GM04503 (cell line): ENCODE results near the gene AFF2.

Experiments used
- DNase-seq: peaks from one replicate; pipeline ENCODE4 v3.0.0-alpha.2; 2012; ENCODE audit warnings: low read depth

AFF2 gene

GRCh38 chrX:148741441-148741840 lies 241.0 kb downstream of the AFF2 start:
- no peak for DNase-seq

GRCh38 chrX:148755111-148755510 lies 254.7 kb downstream of the AFF2 start:
- DNase-seq = no peak

- no peak for DNase-seq
Measured at GRCh38 chrX:148763896-148764295, 263.5 kb downstream of the AFF2 start.

- no peak for DNase-seq
Measured at GRCh38 chrX:148768296-148768695, 267.9 kb downstream of the AFF2 start.

- DNase-seq = no peak
Measured at GRCh38 chrX:148771440-148771839, 271.0 kb downstream of the AFF2 start.

- no peak for DNase-seq
Measured at GRCh38 chrX:148774276-148774675, 273.9 kb downstream of the AFF2 start.

GRCh38 chrX:148784137-148784536 lies 283.7 kb downstream of the AFF2 start:
- no peak for DNase-seq

- DNase-seq = no peak
Measured at GRCh38 chrX:148784856-148785255, 284.4 kb downstream of the AFF2 start.

GRCh38 chrX:148785256-148785655 lies 284.8 kb downstream of the AFF2 start:
- DNase-seq = no peak

GRCh38 chrX:148788449-148788848 lies 288.0 kb downstream of the AFF2 start:
- no peak for DNase-seq

- no peak for DNase-seq
Measured at GRCh38 chrX:148794350-148794749, 293.9 kb downstream of the AFF2 start.

GRCh38 chrX:148804579-148805355 lies 304.4 kb downstream of the AFF2 start:
- no peak for DNase-seq

GRCh38 chrX:148806145-148806870 lies 305.9 kb downstream of the AFF2 start:
- DNase-seq = no peak

- no peak for DNase-seq
Measured at GRCh38 chrX:148808833-148809232, 308.4 kb downstream of the AFF2 start.

GRCh38 chrX:148811236-148811635 lies 310.8 kb downstream of the AFF2 start:
- DNase-seq = no peak

- DNase-seq = no peak
Measured at GRCh38 chrX:148813422-148813821, 313.0 kb downstream of the AFF2 start.

GRCh38 chrX:148813967-148814366 lies 313.6 kb downstream of the AFF2 start:
- DNase-seq = no peak

- DNase-seq = no peak
Measured at GRCh38 chrX:148815218-148815961, 315.0 kb downstream of the AFF2 start.

GRCh38 chrX:148823986-148824385 lies 323.6 kb downstream of the AFF2 start:
- no peak for DNase-seq

GRCh38 chrX:148825696-148826095 lies 325.3 kb downstream of the AFF2 start:
- no peak for DNase-seq

- DNase-seq = no peak
Measured at GRCh38 chrX:148836741-148837140, 336.3 kb downstream of the AFF2 start.

GRCh38 chrX:148850631-148851030 lies 350.2 kb downstream of the AFF2 start:
- DNase-seq = no peak

- no peak for DNase-seq
Measured at GRCh38 chrX:148854306-148854705, 353.9 kb downstream of the AFF2 start.
